Mesenteric fat pad (tissue), 1 donor: Measurements from ENCODE around the gene CAND2. TPM values are rescaled to one million over a fixed set of nuclear protein-coding genes. Genes with fewer than 3 reads are reported as not detected.
A peak's percentile ranks its signal among the peaks of the same experiment; 100 is the strongest.

ENCODE experiments used
- DNase-seq: peaks from one replicate; pipeline ENCODE4 v3.0.0-alpha.2; 2020; ENCODE audit warnings: low spot score
- total RNA-seq: library from RNA; stranded (reverse); fragmentation: NEBNext Ultra II Directional; extraction: Animal tissue kit (Norgen Biotek cat#: 25700); gene quantifications from one replicate; pipeline ENCODE4 v1.2.1, GENCODE V29; 2021
- donor health status: DM: yes; HTN: yes; CAD: no.

The CAND2 gene
- total RNA-seq, 1 donor from 2014 or later, result 1.7 TPM

DNA sequence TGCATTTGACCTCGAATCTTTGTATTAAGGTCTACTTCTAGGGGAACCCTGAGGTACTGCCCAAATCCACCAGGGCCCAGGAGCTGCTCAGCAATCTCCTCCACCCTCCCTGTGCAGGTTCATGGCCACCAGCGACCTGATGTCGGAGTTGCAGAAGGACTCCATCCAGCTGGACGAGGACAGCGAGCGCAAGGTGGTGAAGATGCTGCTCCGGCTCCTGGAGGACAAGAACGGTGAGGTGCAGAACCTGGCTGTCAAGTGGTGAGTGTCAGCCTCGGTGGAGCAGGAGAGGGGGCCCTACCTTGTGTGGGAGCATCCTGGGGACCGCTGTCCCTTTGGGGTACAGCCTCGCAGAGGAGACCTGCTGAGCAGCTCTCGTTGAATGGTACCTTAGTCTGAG lies 6.9 kb downstream of the CAND2 start:
- DNase-seq, result peak; percentile 62

DNA sequence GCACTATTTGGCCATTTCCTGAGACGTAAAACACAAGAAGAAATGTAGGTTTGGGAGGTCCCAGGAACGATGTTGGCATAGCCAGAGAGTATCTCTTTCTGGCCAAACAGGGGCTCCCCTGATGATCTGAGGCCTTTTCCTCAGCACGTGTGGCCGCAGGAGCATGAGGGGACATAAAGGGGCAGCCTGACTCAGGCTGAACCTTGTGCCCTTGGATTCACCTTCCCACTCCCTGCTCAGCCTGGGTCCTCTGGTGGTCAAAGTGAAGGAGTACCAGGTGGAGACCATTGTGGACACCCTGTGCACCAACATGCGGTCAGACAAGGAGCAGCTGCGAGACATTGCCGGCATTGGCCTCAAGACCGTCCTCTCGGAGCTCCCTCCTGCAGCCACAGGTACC lies 10.6 kb downstream of the CAND2 start:
- peak; percentile 67 for DNase-seq

DNA sequence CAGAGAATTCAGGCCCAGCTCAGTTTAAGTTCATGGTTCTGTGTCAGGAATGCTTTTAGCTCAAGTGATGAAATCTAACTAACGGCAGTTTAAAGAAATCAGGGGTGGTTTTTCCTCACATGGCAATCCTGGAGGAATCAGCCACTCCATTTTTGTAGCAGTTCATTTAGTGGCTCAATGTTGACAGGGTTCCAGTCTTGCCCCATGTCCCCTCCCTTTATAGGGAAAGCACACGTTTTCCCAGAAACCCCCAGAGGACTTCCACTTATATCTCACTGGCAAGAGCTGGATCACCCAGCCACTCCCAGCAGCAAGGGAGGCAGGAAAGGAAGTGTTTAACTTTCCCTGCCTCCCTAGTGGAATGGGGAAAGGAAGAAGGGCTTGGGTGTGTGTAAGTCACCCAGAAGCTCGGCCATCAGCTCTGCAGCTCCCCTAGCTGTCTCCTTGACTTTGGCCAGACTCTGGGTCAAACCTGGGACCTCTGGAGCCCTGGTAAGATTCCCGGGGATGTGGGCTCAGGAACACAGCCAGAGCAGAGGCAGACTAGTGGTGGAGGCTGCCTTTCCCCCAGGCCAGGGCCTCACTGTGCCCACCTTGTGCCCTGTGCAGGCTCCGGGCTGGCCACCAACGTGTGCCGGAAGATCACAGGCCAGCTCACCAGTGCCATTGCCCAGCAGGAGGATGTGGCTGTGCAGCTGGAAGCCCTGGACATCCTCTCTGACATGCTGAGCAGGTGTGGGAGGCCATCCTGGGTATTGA lies 11.3 kb downstream of the CAND2 start:
- DNase-seq, result peak; percentile 67

GRCh38 chr3:12808587-12808986 lies 12.1 kb downstream of the CAND2 start:
- no peak for DNase-seq

- no peak for DNase-seq
Observed at GRCh38 chr3:12809001-12809400, 12.5 kb downstream of the CAND2 start.

DNA sequence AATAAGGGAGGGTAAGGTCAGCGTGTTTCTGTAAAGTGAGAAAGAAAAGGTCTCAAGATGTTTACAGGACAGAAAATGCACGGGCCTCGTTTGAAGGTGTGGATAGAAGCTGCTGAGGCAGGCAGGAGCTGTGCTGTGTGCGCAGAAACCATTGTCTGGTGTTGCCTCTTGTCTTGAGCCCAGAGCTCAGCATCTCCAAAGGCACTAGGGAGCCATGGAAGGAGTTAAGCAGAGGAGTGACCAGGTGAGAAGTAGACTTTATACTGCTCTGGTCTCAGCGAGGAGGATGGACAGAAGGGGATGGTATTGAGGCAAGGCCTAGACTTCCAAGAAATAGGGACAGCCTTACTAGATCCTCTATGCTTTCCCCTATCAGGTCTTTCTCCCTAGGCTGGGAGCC lies 13.0 kb downstream of the CAND2 start:
- DNase-seq, result no peak

- DNase-seq, result peak; percentile 96
Observed at GRCh38 chr3:12810013-12810780, 13.7 kb downstream of the CAND2 start.

- no peak for DNase-seq
Observed at GRCh38 chr3:12810961-12811360, 14.5 kb downstream of the CAND2 start.

DNA sequence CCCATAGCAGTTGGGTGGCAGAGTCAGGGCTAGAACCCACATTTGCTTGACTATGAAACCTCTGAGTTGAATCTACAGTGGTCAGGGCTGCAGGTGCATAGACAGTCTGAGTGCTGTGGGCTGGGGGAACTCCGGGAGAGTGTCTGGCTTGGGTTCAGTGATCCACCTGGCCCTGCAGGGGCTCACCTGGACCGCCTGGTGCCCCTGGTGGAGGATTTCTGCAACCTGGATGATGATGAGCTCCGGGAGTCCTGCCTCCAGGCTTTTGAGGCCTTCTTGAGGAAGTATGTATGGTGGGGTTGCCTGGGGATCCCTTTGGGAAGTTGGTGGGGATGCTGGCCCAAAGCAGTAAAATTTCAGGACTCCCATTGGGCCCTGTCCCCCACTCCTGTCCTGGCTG lies 16.3 kb downstream of the CAND2 start:
- DNase-seq, result no peak

GRCh38 chr3:12813967-12814366 lies 17.5 kb downstream of the CAND2 start:
- DNase-seq, result no peak

GRCh38 chr3:12815078-12815477 lies 18.6 kb downstream of the CAND2 start:
- no peak for DNase-seq

GRCh38 chr3:12815719-12816118 lies 19.2 kb downstream of the CAND2 start:
- DNase-seq, result no peak

DNA sequence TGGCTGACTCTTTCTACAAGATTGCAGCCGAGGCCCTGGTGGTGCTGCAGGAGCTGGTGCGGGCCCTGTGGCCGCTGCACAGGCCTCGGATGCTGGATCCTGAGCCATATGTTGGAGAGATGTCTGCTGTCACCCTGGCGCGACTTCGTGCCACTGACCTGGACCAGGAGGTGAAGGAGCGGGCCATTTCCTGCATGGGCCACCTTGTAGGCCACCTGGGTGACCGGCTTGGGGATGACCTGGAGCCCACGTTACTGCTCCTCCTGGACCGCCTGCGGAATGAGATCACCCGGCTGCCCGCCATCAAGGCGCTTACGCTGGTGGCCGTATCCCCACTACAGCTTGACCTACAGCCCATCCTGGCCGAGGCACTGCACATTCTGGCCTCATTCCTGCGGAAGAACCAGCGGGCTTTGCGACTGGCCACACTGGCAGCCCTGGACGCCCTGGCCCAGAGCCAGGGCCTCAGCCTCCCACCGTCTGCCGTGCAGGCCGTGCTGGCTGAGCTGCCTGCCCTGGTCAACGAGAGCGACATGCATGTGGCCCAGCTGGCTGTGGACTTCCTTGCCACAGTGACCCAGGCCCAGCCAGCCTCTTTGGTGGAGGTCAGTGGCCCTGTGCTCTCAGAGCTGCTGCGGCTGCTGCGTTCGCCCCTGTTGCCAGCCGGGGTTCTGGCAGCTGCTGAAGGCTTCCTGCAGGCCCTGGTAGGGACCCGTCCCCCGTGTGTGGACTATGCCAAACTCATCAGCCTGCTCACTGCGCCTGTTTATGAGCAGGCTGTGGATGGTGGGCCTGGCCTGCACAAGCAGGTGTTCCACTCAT lies 20.3 kb downstream of the CAND2 start:
- no peak for DNase-seq

DNA sequence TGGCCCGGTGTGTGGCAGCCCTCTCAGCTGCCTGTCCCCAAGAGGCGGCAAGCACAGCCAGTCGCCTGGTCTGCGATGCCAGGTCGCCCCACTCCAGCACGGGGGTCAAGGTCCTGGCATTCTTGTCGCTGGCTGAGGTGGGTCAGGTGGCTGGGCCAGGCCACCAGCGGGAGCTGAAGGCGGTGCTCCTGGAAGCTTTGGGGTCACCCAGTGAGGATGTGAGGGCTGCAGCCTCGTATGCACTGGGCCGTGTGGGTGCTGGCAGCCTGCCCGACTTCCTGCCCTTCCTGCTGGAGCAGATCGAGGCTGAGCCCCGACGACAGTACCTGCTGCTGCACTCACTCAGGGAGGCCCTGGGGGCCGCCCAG lies 20.8 kb downstream of the CAND2 start:
- DNase-seq, result no peak

GRCh38 chr3:12818273-12818672 lies 21.8 kb downstream of the CAND2 start:
- DNase-seq, result no peak

GRCh38 chr3:12818773-12819172 lies 22.3 kb downstream of the CAND2 start:
- DNase-seq, result no peak

DNA sequence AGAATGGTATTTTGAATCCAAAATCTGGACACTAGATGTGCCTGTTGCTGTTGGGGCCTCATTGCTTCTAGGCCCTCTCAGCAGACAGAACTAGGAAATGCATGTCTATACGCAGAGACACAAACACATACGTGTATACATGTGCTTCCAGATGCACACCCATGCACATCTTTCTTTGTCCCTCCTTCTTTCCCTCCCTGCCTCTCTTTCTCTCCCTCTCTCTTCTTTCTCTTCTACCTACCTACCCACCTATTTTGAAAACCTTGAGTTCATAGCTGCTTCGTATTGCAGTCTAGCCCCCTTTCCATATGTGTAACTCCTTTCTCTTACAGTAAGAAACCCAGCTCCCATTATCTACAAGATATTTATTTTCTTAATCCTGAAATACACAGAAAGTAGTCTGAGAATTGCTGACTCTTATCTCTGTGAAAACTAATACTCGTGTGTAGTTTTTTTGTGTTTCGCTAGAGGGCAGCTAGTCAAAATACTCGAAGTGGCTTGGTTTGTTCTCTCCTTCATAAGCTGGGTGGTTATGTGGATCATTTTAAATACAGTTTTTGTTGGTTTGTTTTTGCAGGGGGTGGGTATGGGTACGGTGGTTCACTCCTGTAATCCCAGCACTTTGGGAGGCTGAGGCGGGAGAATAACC lies 26.4 kb downstream of the CAND2 start:
- DNase-seq, result no peak

DNA sequence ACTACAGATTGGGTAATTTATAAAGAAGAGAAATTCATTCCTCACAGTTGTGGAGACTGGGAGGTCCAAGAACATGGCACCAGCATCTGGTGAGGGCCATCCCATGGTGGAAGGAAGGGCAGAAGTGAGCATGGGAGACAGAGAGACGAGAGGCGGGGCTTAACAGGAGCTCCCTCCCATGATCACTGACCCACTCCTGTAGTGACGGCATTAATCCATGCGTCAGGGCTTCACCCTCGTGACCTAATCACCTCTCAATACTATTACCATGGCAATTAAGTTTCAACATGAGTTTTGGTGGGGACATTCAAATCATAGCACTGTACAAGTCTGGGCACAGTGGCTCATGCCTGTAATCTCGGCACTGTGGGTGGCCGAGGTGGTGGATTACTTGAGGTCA lies 27.8 kb downstream of the CAND2 start:
- DNase-seq, result no peak

DNA sequence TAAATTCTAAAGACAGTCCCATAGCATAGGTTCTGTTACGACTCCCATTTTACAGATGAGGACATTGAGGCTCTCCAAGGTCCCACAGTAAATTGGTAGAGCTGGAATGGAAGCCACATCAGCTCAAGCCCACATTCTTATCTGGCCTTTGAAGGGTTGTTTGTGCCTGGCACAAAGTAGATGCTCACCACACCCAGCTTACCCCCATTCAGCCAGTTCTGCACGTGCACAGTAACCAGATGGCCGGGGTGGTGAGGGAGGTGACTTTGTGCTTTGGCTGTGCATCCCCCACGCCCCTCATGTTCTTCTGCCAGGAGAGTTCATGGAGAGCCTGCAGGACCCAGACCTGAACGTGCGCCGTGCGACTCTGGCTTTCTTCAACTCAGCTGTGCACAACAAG lies 28.7 kb downstream of the CAND2 start:
- DNase-seq, result no peak

- DNase-seq, result no peak
Observed at GRCh38 chr3:12828751-12829150, 32.3 kb downstream of the CAND2 start.

DNA sequence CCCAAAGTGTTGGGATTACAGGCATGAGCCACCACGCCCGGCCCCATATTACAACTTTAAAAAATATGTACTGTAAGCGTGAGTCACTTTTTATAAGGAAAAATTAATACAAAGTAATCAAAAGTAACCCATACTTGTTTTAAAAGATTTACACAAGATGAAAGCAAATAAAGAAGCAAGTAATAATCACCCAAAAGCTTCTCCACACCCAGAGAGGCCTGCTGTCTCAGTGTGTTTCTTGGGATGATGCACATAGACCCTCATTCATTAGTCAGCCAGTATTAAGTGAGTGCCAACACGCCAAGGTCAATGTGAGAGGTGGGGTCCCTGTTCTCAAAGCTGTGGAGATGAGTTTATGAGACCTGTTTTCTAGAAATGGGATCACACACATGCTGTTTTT lies 32.9 kb downstream of the CAND2 start:
- no peak for DNase-seq
